Stimulated activated naive CD8-positive, alpha-beta T cell treated with anti-CD3 and anti-CD28 coated beads, Interleukin-15, amount 100 ng/mL, for 72 hours (primary cell): ENCODE measurements around the gene REXO4.
"Not testable (repeated sequence)": the region's sequence is repeated elsewhere in the genome, so short reads cannot be mapped to it uniquely, and the experiment has no call there.

ENCODE experiments used
- ATAC-seq: fragments of 150-1000 bp; cut with Tn5 transposase; 2 replicates; pipeline ENCODE4 v1.10.0; 2021; ENCODE audit warnings: mild to moderate bottlenecking, moderate library complexity
- DNase-seq, 2 donors: peaks; one replicate each; pipeline ENCODE4 v3.0.0; 2021 to 2022
- H3K27ac Mint-ChIP-seq, 2 donors: one replicate each; pipeline ENCODE4 v1.8.0; 2022; ENCODE audit warnings: mild to moderate bottlenecking in 2 of 2, mixed read lengths in 2 of 2, moderate library complexity in 2 of 2
- H3K27me3 Mint-ChIP-seq: one replicate; pipeline ENCODE4 v1.8.0; 2022; ENCODE audit warnings: mixed read lengths
- H3K4me1 Mint-ChIP-seq: one replicate; pipeline ENCODE4 v1.8.0; 2022; ENCODE audit warnings: mild to moderate bottlenecking, mixed read lengths
- H3K4me3 Mint-ChIP-seq, 2 donors: one replicate each; pipeline ENCODE4 v1.8.0; 2022; ENCODE audit warnings: mild to moderate bottlenecking in 2 of 2, mixed read lengths in 2 of 2, moderate library complexity in 1 of 2
- H3K9me3 Mint-ChIP-seq, 2 donors: one replicate each; pipeline ENCODE4 v1.8.0; 2022; ENCODE audit warnings: mixed read lengths in 2 of 2

The REXO4 gene

GRCh38 chr9:133389562-133389961, 28.2 kb downstream of the REXO4 start:
- no peaks in the 10 kb centered on the region for H3K9me3 Mint-ChIP-seq
- H3K27me3 Mint-ChIP-seq: peaks cover 26% of the 10 kb centered on the region
- no peaks in the 10 kb centered on the region for H3K4me1 Mint-ChIP-seq
- no peak overlapping the region for H3K27ac Mint-ChIP-seq
- no peak for ATAC-seq
- no peak for DNase-seq
- H3K4me3 Mint-ChIP-seq: no peak overlapping the region

- H3K4me3 Mint-ChIP-seq: no peak overlapping the region
- ATAC-seq (no peak), DNase-seq (no peak)
- H3K27ac Mint-ChIP-seq: no peak overlapping the region
- no peaks in the 10 kb centered on the region for H3K4me1 Mint-ChIP-seq
- H3K9me3 Mint-ChIP-seq: no peaks in the 10 kb centered on the region
- H3K27me3 Mint-ChIP-seq: peaks cover 22% of the 10 kb centered on the region
These were observed 28.7 kb downstream of the REXO4 start for GRCh38 chr9:133389025-133389557.

GRCh38 chr9:133387680-133388079, 30.1 kb downstream of the REXO4 start:
- no peaks in the 10 kb centered on the region for H3K4me1 Mint-ChIP-seq
- H3K27ac Mint-ChIP-seq: no peak overlapping the region
- ATAC-seq (no peak), DNase-seq (no peak)
- H3K27me3 Mint-ChIP-seq: peaks cover 20% of the 10 kb centered on the region
- no peak overlapping the region for H3K4me3 Mint-ChIP-seq
- no peaks in the 10 kb centered on the region for H3K9me3 Mint-ChIP-seq

- no peak overlapping the region for H3K4me3 Mint-ChIP-seq
- H3K27me3 Mint-ChIP-seq: peaks cover 20% of the 10 kb centered on the region
- no peak for ATAC-seq
- H3K9me3 Mint-ChIP-seq: no peaks in the 10 kb centered on the region
- H3K27ac Mint-ChIP-seq: no peak overlapping the region
- no peaks in the 10 kb centered on the region for H3K4me1 Mint-ChIP-seq
- no peak for DNase-seq
These were observed 31.5 kb downstream of the REXO4 start for GRCh38 chr9:133386338-133386737.

- H3K27me3 Mint-ChIP-seq: peaks cover 13% of the 10 kb centered on the region
These were observed 32.4 kb downstream of the REXO4 start for GRCh38 chr9:133385452-133385851.

GRCh38 chr9:133384736-133385321, 33.0 kb downstream of the REXO4 start:
- ATAC-seq (no peak), DNase-seq (no peak)
- peaks cover 6% of the 10 kb centered on the region for H3K27me3 Mint-ChIP-seq
- H3K9me3 Mint-ChIP-seq: no peaks in the 10 kb centered on the region
- no peaks in the 10 kb centered on the region for H3K4me1 Mint-ChIP-seq
- no peak overlapping the region for H3K27ac Mint-ChIP-seq
- no peak overlapping the region for H3K4me3 Mint-ChIP-seq

More at GRCh38 chr9:133385452-133385851, 32.4 kb downstream of the REXO4 start:
- no peak overlapping the region for H3K4me3 Mint-ChIP-seq
- no peaks in the 10 kb centered on the region for H3K9me3 Mint-ChIP-seq
- H3K4me1 Mint-ChIP-seq: no peaks in the 10 kb centered on the region
- H3K27ac Mint-ChIP-seq: no peak overlapping the region
- ATAC-seq (no peak), DNase-seq (no peak)

GRCh38 chr9:133383438-133383837, 34.4 kb downstream of the REXO4 start:
- Mint-ChIP-seq H3K27me3 (no peaks in the 10 kb centered on the region), H3K4me3 (no peak overlapping the region), H3K9me3 (no peaks in the 10 kb centered on the region), H3K4me1 (peaks cover 2% of the 10 kb centered on the region), H3K27ac (no peak overlapping the region)
- ATAC-seq: no peak
- no peak for DNase-seq

- DNase-seq (no peak), ATAC-seq (no peak)
- Mint-ChIP-seq H3K4me1 (peaks cover 4% of the 10 kb centered on the region), H3K4me3 (no peak overlapping the region), H3K9me3 (no peaks in the 10 kb centered on the region), H3K27me3 (no peaks in the 10 kb centered on the region), H3K27ac (no peak overlapping the region)
These were observed 35.2 kb downstream of the REXO4 start for GRCh38 chr9:133382507-133383141.

- ATAC-seq (no peak), DNase-seq (no peak)
- no peaks in the 10 kb centered on the region for H3K9me3 Mint-ChIP-seq
- H3K4me1 Mint-ChIP-seq: peaks cover 13% of the 10 kb centered on the region
- no peaks in the 10 kb centered on the region for H3K27me3 Mint-ChIP-seq
- no peak overlapping the region for H3K4me3 Mint-ChIP-seq
- no peak overlapping the region for H3K27ac Mint-ChIP-seq
These were observed 37.1 kb downstream of the REXO4 start for GRCh38 chr9:133380734-133381133.

GRCh38 chr9:133379153-133380086, 38.4 kb downstream of the REXO4 start:
- ATAC-seq (no peak), DNase-seq (no peak)
- H3K27ac Mint-ChIP-seq: no peak overlapping the region
- H3K4me1 Mint-ChIP-seq: peaks cover 13% of the 10 kb centered on the region
- H3K9me3 Mint-ChIP-seq: no peaks in the 10 kb centered on the region
- H3K27me3 Mint-ChIP-seq: no peaks in the 10 kb centered on the region
- no peak overlapping the region for H3K4me3 Mint-ChIP-seq

GRCh38 chr9:133378408-133378962, 39.3 kb downstream of the REXO4 start:
- no peak overlapping the region for H3K4me3 Mint-ChIP-seq

GRCh38 chr9:133377721-133378216, 40.0 kb downstream of the REXO4 start:
- H3K27me3 Mint-ChIP-seq: no peaks in the 10 kb centered on the region
- ATAC-seq (no peak), DNase-seq (no peak)
- peaks cover 29% of the 10 kb centered on the region for H3K4me1 Mint-ChIP-seq
- no peaks in the 10 kb centered on the region for H3K9me3 Mint-ChIP-seq
- H3K4me3 Mint-ChIP-seq: no peak overlapping the region
- H3K27ac Mint-ChIP-seq: no peak overlapping the region

More at GRCh38 chr9:133378408-133378962, 39.3 kb downstream of the REXO4 start:
- Mint-ChIP-seq H3K27ac (no peak overlapping the region), H3K4me1 (peaks cover 22% of the 10 kb centered on the region), H3K27me3 (no peaks in the 10 kb centered on the region), H3K9me3 (no peaks in the 10 kb centered on the region)
- ATAC-seq (no peak), DNase-seq (no peak)

GRCh38 chr9:133377280-133377679, 40.5 kb downstream of the REXO4 start:
- DNase-seq, H3K27me3 Mint-ChIP-seq, H3K27ac Mint-ChIP-seq, ATAC-seq, H3K9me3 Mint-ChIP-seq: not testable (repeated sequence)
- H3K4me3 Mint-ChIP-seq: peak overlapping the region; percentile 39 to 64
- H3K4me1 Mint-ChIP-seq: peaks cover 34% of the 10 kb centered on the region

- DNase-seq: peak; percentile 96 to 98
- H3K27ac Mint-ChIP-seq: peak within 1 kb of the TSS; percentile 96 to 99
These were observed 41.8 kb downstream of the REXO4 start, which contains the start of the genes STKLD1 and SURF4 for GRCh38 chr9:133375724-133376654. Gene STKLD1, plus strand, starts transcription at chr9:133376366. Its CDS starts 108 bp downstream, at chr9:133376474. Gene SURF4, minus strand, starts transcription at chr9:133376060. Its CDS starts 91 bp downstream, at chr9:133375969.

More at GRCh38 chr9:133375724-133376654, 41.8 kb downstream of the REXO4 start, which contains the start of the genes STKLD1 and SURF4:
- ATAC-seq: peak; percentile 75
- H3K9me3 Mint-ChIP-seq: no peaks in the 10 kb centered on the region
- H3K4me1 Mint-ChIP-seq: peaks cover 47% of the 10 kb centered on the region
- peak within 1 kb of the TSS; percentile 97 to 99 for H3K4me3 Mint-ChIP-seq
- no peaks in the 10 kb centered on the region for H3K27me3 Mint-ChIP-seq
